ENCODE measurements around the gene ALKBH2. TPM values are rescaled to one million over a fixed set of nuclear protein-coding genes. Genes with fewer than 3 reads are reported as not detected.
"Not testable (repeated sequence)": the region's sequence is repeated elsewhere in the genome, so short reads cannot be mapped to it uniquely, and the experiment has no call there.

The ALKBH2 gene
- total RNA-seq, 2 donors from 2014 or later, result 10.5 to 23.3 TPM

GRCh38 chr12:109057376-109057775 lies 35.9 kb downstream of the ALKBH2 start:
- Mint-ChIP-seq H3K4me1 (peaks cover 11% of the 10 kb centered on the region), H3K27me3 (ENCODE audit: insufficient read depth) (no peaks in the 10 kb centered on the region), H3K27ac (no peak overlapping the region), H3K9me3 (no peaks in the 10 kb centered on the region), H3K4me3 (no peak overlapping the region), H3K36me3 (ENCODE audit: low read depth) (peaks cover 8% of the 10 kb centered on the region)
- no peak for TF ChIP-seq CTCF (conservative IDR thresholded peaks at IDR 0.05)
- Histone ChIP-seq H3K36me3 (ENCODE audit: control insufficient read depth, insufficient read depth, low read length) (peaks cover 12% of the 10 kb centered on the region), H3K27me3 (ENCODE audit: control insufficient read depth, insufficient read depth, low read length, poor library complexity, severe bottlenecking) (no peaks in the 10 kb centered on the region), H3K9ac (ENCODE audit: extremely low read depth, low read length, poor library complexity, severe bottlenecking) (no peak overlapping the region), H3K4me1 (ENCODE audit: control insufficient read depth, insufficient read depth, low read length) (no peaks in the 10 kb centered on the region), H3K27ac (ENCODE audit: low read depth, low read length) (no peak overlapping the region), H3K9me3 (ENCODE audit: control insufficient read depth, low read length) (no peaks in the 10 kb centered on the region), H3K4me3 (ENCODE audit: low read length) (no peak overlapping the region)
- no peak for DNase-seq
- 92 to 100% methylated on average over 1 of the region's 1 CpG for WGBS, 2 experiments (ENCODE audit: insufficient coverage in 1 of 2, insufficient read length in 1 of 2)

DNA sequence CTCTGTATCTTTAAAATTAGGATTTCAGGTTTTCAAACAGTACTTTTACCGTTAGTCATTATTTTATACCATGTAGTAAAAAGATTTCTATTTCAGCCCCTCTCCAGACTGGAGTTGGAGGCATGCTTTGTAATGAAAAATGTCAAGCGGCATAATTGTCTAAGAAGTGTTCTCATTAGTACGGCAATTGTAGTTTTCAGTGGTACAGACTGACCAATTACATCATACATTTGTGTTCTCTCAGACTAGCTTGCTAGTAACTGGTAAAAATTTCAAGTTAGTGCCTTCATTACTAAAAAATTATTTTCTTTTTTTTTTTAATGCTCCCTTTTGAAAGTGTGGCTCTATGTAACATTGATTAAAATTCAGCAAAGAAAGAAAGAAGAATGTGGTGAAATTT lies 36.4 kb downstream of the ALKBH2 start:
- Histone ChIP-seq H3K9me3 (ENCODE audit: control insufficient read depth, low read length) (no peaks in the 10 kb centered on the region), H3K27me3 (ENCODE audit: control insufficient read depth, insufficient read depth, low read length, poor library complexity, severe bottlenecking) (no peaks in the 10 kb centered on the region), H3K36me3 (ENCODE audit: control insufficient read depth, insufficient read depth, low read length) (peaks cover 12% of the 10 kb centered on the region), H3K4me3 (ENCODE audit: low read length) (no peak overlapping the region), H3K9ac (ENCODE audit: extremely low read depth, low read length, poor library complexity, severe bottlenecking) (no peak overlapping the region), H3K27ac (ENCODE audit: low read depth, low read length) (no peak overlapping the region), H3K4me1 (ENCODE audit: control insufficient read depth, insufficient read depth, low read length) (no peaks in the 10 kb centered on the region)
- no peak overlapping the region for H3K27ac Mint-ChIP-seq
- H3K4me3 Mint-ChIP-seq, result no peak overlapping the region
- H3K9me3 Mint-ChIP-seq, result no peaks in the 10 kb centered on the region
- no peaks in the 10 kb centered on the region for H3K27me3 Mint-ChIP-seq (ENCODE audit: insufficient read depth)
- peaks cover 14% of the 10 kb centered on the region for H3K4me1 Mint-ChIP-seq
- 84 to 100% methylated on average over 1 to 3 of the region's 3 CpGs for WGBS, 2 experiments (ENCODE audit: insufficient coverage in 1 of 2, insufficient read length in 1 of 2)
- TF ChIP-seq CTCF (conservative IDR thresholded peaks at IDR 0.05), result no peak
- H3K36me3 Mint-ChIP-seq (ENCODE audit: low read depth), result peaks cover 8% of the 10 kb centered on the region
- DNase-seq, result no peak

- no peaks in the 10 kb centered on the region for H3K27me3 ChIP-seq (ENCODE audit: control insufficient read depth, insufficient read depth, low read length, poor library complexity, severe bottlenecking)
- no peaks in the 10 kb centered on the region for H3K9me3 ChIP-seq (ENCODE audit: control insufficient read depth, low read length)
- no peak overlapping the region for H3K27ac ChIP-seq (ENCODE audit: low read depth, low read length)
- Mint-ChIP-seq H3K27ac (no peak overlapping the region), H3K36me3 (ENCODE audit: low read depth) (peaks cover 5% of the 10 kb centered on the region), H3K4me1 (peaks cover 14% of the 10 kb centered on the region), H3K27me3 (ENCODE audit: insufficient read depth) (no peaks in the 10 kb centered on the region), H3K9me3 (no peaks in the 10 kb centered on the region), H3K4me3 (no peak overlapping the region)
- H3K4me1 ChIP-seq (ENCODE audit: control insufficient read depth, insufficient read depth, low read length), result no peaks in the 10 kb centered on the region
- DNase-seq, result no peak
- peaks cover 12% of the 10 kb centered on the region for H3K36me3 ChIP-seq (ENCODE audit: control insufficient read depth, insufficient read depth, low read length)
- H3K4me3 ChIP-seq (ENCODE audit: low read length), result no peak overlapping the region
- H3K9ac ChIP-seq (ENCODE audit: extremely low read depth, low read length, poor library complexity, severe bottlenecking), result no peak overlapping the region
- no peak for TF ChIP-seq CTCF (conservative IDR thresholded peaks at IDR 0.05)
Observed at GRCh38 chr12:109054520-109054919, 38.8 kb downstream of the ALKBH2 start.

DNA sequence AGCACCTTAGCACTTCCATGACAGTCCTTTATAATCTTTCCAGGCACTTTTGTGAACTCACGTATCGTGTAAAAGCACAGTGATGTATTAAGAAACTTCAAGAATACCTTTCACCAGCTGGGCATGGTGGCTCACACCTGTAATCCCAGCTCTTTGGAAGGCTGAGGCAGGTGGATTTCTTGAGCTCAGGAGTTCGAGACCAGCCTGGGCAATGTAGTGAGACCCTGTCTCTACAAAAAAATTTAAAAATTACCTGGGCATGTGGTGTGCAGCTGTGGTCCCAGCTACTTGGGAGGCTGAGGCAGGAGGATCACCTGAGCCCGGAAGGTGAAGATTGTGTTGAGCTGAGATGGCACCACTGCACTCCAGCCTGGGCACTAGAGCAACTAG lies 39.2 kb downstream of the ALKBH2 start:
- WGBS, 2 experiments (ENCODE audit: insufficient coverage in 1 of 2, insufficient read length in 1 of 2), result 89 to 93% methylated on average over 3 to 4 of the region's 4 CpGs
- H3K27ac ChIP-seq (ENCODE audit: low read depth, low read length); H3K27me3 Mint-ChIP-seq (ENCODE audit: insufficient read depth); H3K9ac ChIP-seq (ENCODE audit: extremely low read depth, low read length, poor library complexity, severe bottlenecking); H3K9me3 Mint-ChIP-seq; H3K27me3 ChIP-seq (ENCODE audit: control insufficient read depth, insufficient read depth, low read length, poor library complexity, severe bottlenecking); DNase-seq; H3K27ac Mint-ChIP-seq; H3K4me1 ChIP-seq (ENCODE audit: control insufficient read depth, insufficient read depth, low read length); H3K9me3 ChIP-seq (ENCODE audit: control insufficient read depth, low read length); H3K4me3 ChIP-seq (ENCODE audit: low read length); H3K36me3 Mint-ChIP-seq (ENCODE audit: low read depth): not testable (repeated sequence)
- peaks cover 12% of the 10 kb centered on the region for H3K36me3 ChIP-seq (ENCODE audit: control insufficient read depth, insufficient read depth, low read length)
- Mint-ChIP-seq H3K4me1 (peaks cover 14% of the 10 kb centered on the region), H3K4me3 (peak overlapping the region; percentile 87)

Data from endodermal cell (in vitro differentiated cells).